ENCODE measurements around the gene PUM2.
"Not testable (repeated sequence)": the region's sequence is repeated elsewhere in the genome, so short reads cannot be mapped to it uniquely, and the experiment has no call there.

Gene PUM2

DNA sequence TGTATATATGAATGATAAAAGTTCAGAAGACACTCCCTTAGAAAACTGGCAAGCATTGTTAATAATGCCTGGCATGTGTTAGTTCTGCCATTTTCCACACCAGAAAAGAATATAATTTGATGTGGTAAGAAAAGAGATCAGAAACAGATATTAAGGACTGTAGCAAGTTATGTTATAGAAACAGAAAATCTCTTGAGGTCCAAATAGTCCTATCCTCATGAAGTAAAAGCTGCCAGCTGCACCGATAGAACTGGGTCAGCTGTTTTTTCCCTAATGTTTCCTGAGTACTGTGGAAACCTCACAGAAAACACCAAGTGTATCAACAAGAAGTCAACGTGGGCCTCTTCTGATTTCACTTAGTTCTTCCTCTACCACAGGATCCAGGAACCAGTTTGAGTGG, 68.8 kb downstream of the PUM2 start:
- no peak for DNase-seq

DNA sequence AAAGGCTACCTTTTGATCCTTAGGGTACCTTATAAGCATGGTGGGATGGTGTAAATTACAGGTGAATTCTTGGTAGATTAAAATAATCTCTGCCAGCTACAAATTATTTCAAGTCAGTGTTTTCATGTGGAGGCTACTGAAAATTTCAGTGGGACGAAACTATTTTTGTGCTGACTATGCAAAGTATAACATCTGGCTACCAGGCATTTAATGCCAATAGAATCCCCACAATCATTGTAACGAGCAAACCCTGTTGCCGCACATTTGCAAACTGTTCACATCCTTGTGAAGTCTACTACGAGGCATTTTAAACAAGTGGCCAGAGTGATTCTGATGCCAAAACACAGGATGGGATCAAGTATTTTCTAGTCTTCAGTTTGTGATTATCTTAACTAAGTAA, 77.6 kb downstream of the PUM2 start:
- DNase-seq = no peak

DNA sequence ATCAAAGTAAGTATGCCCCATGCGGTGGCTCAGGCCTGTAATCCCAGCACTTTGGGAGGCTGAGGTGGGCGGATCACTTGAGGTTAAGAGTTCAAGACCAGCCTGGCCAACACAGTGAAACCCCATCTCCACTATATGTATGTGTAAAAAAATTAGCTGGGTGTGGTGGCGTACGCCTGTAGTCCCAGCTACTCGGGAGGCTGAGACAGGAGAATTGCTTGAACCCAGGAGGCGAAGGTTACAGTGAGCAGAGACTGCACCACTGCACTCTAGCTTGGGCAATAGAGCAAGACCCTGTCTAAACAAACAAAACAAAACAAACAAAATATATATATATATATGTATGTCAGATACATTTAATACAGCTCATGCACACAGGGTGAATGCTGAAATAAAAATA, 82.3 kb downstream of the PUM2 start:
- not testable (repeated sequence) for DNase-seq

DNA sequence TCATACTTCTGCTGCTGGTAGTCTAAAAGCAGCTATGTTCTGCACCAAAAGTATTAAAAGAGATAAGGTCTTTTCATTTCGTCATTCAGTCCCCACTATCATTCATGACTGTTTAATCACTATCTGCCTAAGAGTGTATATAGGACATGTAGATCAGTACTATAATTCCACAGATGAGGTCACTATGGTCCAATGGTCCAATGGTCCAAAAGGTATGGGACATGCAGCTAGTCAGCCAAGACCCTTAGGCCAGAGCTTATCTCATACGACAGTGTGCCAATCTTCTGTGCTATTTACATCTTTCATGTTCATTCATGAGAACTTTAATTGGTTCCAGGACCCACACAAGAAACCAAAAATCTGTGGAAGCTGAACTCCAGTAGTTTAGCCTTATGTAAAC, 83.1 kb downstream of the PUM2 start:
- no peak for DNase-seq

GRCh38 chr2:20264629-20265028, 86.0 kb downstream of the PUM2 start:
- DNase-seq = no peak

DNA sequence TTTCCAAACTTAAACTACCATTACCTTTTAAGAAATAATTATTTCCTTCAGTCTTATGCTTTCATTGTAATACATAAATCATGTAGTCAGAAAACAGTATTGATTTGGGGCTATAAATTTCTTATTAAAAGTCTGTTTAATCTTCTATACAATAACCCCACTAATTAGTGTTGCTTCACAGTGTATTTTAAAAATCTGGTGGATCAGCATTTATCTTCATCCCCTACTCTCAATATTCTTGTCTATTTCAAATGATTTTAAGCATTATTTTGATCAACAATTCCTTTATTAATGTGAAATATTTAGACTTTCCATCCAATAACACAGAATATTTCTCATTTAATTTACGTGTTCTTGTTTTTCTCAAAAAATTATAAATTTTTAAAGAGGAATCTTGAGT, 93.2 kb downstream of the PUM2 start:
- DNase-seq = no peak

GRCh38 chr2:20254731-20255130, 95.9 kb downstream of the PUM2 start:
- DNase-seq = no peak

DNA sequence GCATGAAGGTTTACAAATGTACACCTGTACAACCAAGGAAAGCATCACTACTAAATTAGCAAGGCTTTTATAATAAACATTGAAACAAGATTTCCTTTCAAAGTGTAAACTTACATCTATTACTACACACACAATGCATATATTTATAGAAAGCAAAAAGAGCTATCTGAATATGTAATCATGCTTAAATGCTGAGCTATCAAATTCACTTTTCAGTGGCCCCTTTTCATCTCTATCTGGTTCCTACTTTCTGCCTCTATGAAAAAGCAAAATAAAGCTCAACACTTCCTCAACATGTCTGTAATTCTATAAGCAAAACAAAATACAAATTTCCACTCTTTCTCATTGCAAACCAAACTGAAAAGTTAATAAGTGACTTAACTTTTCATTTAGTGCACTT, 100.2 kb downstream of the PUM2 start:
- DNase-seq = no peak

- no peak for DNase-seq
Observed at GRCh38 chr2:20249170-20249569, 101.5 kb downstream of the PUM2 start.

- DNase-seq = no peak
Observed at GRCh38 chr2:20247084-20247483, 103.6 kb downstream of the PUM2 start.

DNA sequence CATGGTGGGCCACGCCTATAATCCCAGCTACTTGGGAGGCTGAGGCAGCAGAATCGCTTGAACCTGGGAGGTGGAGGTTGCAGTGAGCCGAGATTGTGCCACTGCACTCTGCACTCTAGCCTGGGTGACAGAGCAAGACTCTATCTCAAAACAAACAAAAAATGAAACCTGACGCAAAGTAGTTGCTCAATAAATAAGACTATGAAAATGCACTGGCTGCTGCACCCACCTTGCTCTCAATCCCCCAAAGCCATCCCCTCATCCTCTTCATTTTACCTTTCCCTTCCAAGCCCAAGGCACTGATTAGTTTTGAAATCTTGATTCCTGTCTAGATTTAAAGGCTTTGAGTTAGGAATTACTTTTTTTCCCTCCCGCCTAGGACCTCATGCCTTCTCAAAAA, 107.0 kb downstream of the PUM2 start:
- not testable (repeated sequence) for DNase-seq

GRCh38 chr2:20242727-20243377, 107.8 kb downstream of the PUM2 start:
- DNase-seq = no peak

GRCh38 chr2:20241973-20242726, 108.5 kb downstream of the PUM2 start:
- no peak for DNase-seq

GRCh38 chr2:20240291-20240690, 110.4 kb downstream of the PUM2 start:
- DNase-seq = not testable (repeated sequence)

GRCh38 chr2:20236496-20236895, 114.1 kb downstream of the PUM2 start:
- no peak for DNase-seq

DNA sequence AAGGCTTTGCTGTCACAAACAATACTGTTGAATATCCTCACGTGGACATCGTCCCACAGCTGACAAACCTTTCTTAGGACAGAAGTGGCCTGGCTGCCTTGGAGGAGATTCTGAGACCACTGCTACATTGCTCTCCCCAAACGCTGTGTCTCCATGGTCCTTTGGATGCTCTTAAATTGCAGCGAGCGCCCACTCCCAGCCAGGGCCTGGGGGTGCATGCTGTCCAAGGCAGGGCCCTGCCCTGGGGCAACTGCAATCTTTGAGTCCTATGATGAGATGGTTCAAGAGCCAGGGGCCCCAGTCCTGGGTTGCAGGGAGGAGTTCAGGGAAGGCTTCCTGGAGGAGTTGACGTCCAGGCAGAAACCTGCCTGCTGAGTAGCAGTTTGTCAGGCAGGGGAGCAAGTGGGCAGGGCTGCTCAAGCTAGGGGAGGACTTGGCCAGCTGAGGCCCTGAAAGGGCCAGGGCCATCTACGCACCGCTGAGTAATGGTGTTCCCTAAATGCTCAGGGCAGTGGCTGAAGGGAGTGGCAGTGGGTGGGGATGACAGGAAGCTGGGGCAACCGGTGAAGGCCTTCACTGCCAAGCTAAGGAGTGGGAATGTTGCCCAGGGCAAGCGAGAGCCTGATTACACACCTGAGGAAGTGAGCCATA, 114.9 kb downstream of the PUM2 start:
- no peak for DNase-seq

GRCh38 chr2:20234597-20234996, 116.0 kb downstream of the PUM2 start:
- DNase-seq = not testable (repeated sequence)

DNA sequence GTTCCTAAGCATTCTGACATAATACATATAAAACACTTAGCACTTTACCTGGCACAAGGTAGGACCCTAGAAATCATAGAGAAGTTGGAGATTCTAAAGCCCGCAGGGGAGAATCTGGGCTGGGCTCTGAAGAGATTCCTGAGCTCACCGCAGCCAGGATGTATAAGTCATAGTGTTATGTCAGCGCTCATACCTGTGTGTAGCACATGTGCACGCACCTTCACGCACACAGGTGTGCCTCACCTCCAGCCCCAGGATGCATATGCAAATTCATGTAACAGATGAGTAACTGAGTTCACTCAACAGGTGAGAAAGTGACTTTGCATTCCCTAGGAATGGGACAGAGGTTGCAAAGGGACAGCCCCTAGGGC, 117.8 kb downstream of the PUM2 start:
- no peak for DNase-seq

- DNase-seq = no peak
Observed at GRCh38 chr2:20231598-20232026, 119.0 kb downstream of the PUM2 start.

- DNase-seq = no peak
Observed at GRCh38 chr2:20231159-20231558, 119.5 kb downstream of the PUM2 start.

DNA sequence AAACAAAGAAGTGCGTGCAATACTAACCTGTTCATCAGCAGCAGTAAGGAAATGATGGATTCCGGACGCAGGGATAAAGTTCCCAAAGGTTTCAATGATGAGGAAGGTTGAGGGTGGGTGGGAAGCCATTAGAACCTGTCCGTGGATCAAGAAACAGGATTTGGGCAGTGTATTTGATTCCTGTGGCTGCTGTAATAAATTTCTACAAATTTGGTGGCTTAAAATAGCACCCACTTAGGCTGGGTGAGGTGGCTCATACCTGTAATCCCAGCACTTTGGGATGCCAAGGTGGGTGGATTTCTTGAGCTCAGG, 120.6 kb downstream of the PUM2 start:
- no peak for DNase-seq

GRCh38 chr2:20229322-20230113, 121.1 kb downstream of the PUM2 start:
- no peak for DNase-seq

- no peak for DNase-seq
Observed at GRCh38 chr2:20227894-20228505, 122.6 kb downstream of the PUM2 start.
